GM18499 (cell line): Measurements from ENCODE around the gene ADAM19.
"Not testable (repeated sequence)": the region's sequence is repeated elsewhere in the genome, so short reads cannot be mapped to it uniquely, and the experiment has no call there.

Experiments used
- ATAC-seq: cut with Tn5 transposase; IDR thresholded peaks from one replicate; pipeline ENCODE4 v1.9.1; 2021; ENCODE audit warnings: moderate number of reproducible peaks; ENCODE audit not compliant: insufficient read depth, unreplicated experiment

The ADAM19 gene

GRCh38 chr5:157494178-157494832 lies 81.3 kb downstream of the ADAM19 start:
- ATAC-seq, result no peak

GRCh38 chr5:157492886-157493285 lies 82.7 kb downstream of the ADAM19 start:
- ATAC-seq, result no peak

- no peak for ATAC-seq
Measured at GRCh38 chr5:157491471-157491995, 84.0 kb downstream of the ADAM19 start.

GRCh38 chr5:157487358-157487757 lies 88.2 kb downstream of the ADAM19 start:
- no peak for ATAC-seq

- no peak for ATAC-seq
Measured at GRCh38 chr5:157486861-157487260, 88.7 kb downstream of the ADAM19 start.

- no peak for ATAC-seq
Measured at GRCh38 chr5:157486221-157486681, 89.3 kb downstream of the ADAM19 start.

- ATAC-seq, result no peak
Measured at GRCh38 chr5:157485811-157486210, 89.8 kb downstream of the ADAM19 start.

GRCh38 chr5:157485340-157485739 lies 90.2 kb downstream of the ADAM19 start:
- ATAC-seq, result no peak

- no peak for ATAC-seq
Measured at GRCh38 chr5:157484768-157485167, 90.8 kb downstream of the ADAM19 start.

- ATAC-seq, result not testable (repeated sequence)
Measured at GRCh38 chr5:157482702-157483101, 92.9 kb downstream of the ADAM19 start.

GRCh38 chr5:157481666-157482065 lies 93.9 kb downstream of the ADAM19 start:
- ATAC-seq, result no peak

GRCh38 chr5:157481265-157481664 lies 94.3 kb downstream of the ADAM19 start:
- no peak for ATAC-seq

GRCh38 chr5:157479612-157480510 lies 95.7 kb downstream of the ADAM19 start:
- no peak for ATAC-seq

GRCh38 chr5:157479166-157479565 lies 96.4 kb downstream of the ADAM19 start:
- no peak for ATAC-seq

- no peak for ATAC-seq
Measured at GRCh38 chr5:157478726-157479125, 96.8 kb downstream of the ADAM19 start.

- ATAC-seq, result no peak
Measured at GRCh38 chr5:157477814-157478494, 97.6 kb downstream of the ADAM19 start.

GRCh38 chr5:157476702-157477408 lies 98.7 kb downstream of the ADAM19 start:
- no peak for ATAC-seq

GRCh38 chr5:157475432-157475831 lies 100.1 kb downstream of the ADAM19 start:
- no peak for ATAC-seq

- no peak for ATAC-seq
Measured at GRCh38 chr5:157473383-157474320, 101.9 kb downstream of the ADAM19 start.
